Measurements from ENCODE around the gene ASNSD1. TPM values are rescaled to one million over a fixed set of nuclear protein-coding genes. Genes with fewer than 3 reads are reported as not detected.

The ASNSD1 gene
- total RNA-seq, 1 donor from 2014 or later: 31.7 TPM

DNA sequence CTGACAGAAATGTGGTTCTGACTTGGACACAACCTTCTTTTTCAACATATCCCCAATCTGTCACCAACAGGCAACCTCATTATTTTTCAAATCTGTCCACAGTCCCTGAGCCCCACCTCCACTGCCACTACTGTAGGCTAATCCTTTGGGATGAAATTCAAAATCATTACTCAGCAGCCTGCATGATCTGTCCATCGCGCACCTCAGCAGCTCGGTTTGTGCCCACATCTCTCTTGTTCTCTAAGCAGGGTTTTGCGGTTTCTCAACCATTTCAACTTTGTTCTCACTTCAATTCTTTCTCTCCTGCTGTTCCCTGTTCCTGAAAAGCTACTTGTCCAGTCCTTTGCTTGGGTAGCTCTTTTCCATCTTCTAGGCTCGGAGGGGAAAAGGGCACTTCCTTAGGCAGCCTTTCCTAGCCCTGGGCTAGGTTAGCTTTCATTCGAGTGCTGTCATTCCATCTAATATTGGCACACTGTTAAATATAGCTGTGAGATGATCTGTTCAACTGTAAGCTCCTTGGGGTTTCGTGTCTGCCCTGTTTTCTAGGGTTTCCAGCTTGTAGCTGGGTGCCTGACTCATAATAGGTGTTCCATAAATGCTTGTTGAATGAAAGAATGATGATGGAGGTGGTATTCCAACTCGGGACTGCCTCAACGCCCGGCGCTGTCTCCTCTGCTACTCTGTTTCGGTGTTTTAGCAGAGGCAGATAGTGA is 12.6 kb downstream of the ASNSD1 start:
- Histone ChIP-seq H3K9me3 (ENCODE audit: insufficient read depth, low read depth, low read length) (no peaks in the 10 kb centered on the region), H3K79me2 (ENCODE audit: insufficient read depth, low read length) (peaks cover 8% of the 10 kb centered on the region), H3K4me2 (ENCODE audit: low read length) (peak overlapping the region; percentile 90), H3K4me1 (ENCODE audit: insufficient read depth, low read length) (peaks cover 6% of the 10 kb centered on the region), H4K20me1 (ENCODE audit: insufficient read depth, low read length) (no peaks in the 10 kb centered on the region), H3K27me3 (ENCODE audit: insufficient read depth, low read length) (no peaks in the 10 kb centered on the region), H3K27ac (ENCODE audit: low read depth, low read length) (peak overlapping the region; percentile 93), H2AFZ (ENCODE audit: low read depth, low read length) (peak overlapping the region; percentile 93), H3K9ac (ENCODE audit: low read length) (peak overlapping the region; percentile 96), H3K4me3 (ENCODE audit: insufficient read depth, low read depth, low read length) (peak overlapping the region; percentile 81), H3K36me3 (ENCODE audit: insufficient read depth, low read length) (peaks cover 3% of the 10 kb centered on the region)
- peaks cover 9% of the 10 kb centered on the region for H3K9me3 Mint-ChIP-seq (ENCODE audit: unreplicated experiment)
- H3K4me3 Mint-ChIP-seq (ENCODE audit: unreplicated experiment): peak overlapping the region; percentile 73
- H3K4me1 Mint-ChIP-seq (ENCODE audit: low read depth, unreplicated experiment): peaks cover 3% of the 10 kb centered on the region
- H3K27me3 Mint-ChIP-seq (ENCODE audit: low read depth, unreplicated experiment): no peaks in the 10 kb centered on the region
- TF ChIP-seq EZH2 (IDR thresholded peaks at IDR 0.05; ENCODE audit: insufficient read depth, low read length): no peak
- TF ChIP-seq, protein P1, sequence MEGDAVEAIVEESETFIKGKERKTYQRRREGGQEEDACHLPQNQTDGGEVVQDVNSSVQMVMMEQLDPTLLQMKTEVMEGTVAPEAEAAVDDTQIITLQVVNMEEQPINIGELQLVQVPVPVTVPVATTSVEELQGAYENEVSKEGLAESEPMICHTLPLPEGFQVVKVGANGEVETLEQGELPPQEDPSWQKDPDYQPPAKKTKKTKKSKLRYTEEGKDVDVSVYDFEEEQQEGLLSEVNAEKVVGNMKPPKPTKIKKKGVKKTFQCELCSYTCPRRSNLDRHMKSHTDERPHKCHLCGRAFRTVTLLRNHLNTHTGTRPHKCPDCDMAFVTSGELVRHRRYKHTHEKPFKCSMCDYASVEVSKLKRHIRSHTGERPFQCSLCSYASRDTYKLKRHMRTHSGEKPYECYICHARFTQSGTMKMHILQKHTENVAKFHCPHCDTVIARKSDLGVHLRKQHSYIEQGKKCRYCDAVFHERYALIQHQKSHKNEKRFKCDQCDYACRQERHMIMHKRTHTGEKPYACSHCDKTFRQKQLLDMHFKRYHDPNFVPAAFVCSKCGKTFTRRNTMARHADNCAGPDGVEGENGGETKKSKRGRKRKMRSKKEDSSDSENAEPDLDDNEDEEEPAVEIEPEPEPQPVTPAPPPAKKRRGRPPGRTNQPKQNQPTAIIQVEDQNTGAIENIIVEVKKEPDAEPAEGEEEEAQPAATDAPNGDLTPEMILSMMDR (IDR thresholded peaks at IDR 0.05; ENCODE audit: insufficient read depth, low read depth, low read length): no peak
- no peak for DNase-seq (ENCODE audit: low read depth)
- H3K36me3 Mint-ChIP-seq (ENCODE audit: low read depth, unreplicated experiment): no peaks in the 10 kb centered on the region
- no peak overlapping the region for H3K27ac Mint-ChIP-seq (ENCODE audit: unreplicated experiment)
- no peak for FAIRE-seq

DNA sequence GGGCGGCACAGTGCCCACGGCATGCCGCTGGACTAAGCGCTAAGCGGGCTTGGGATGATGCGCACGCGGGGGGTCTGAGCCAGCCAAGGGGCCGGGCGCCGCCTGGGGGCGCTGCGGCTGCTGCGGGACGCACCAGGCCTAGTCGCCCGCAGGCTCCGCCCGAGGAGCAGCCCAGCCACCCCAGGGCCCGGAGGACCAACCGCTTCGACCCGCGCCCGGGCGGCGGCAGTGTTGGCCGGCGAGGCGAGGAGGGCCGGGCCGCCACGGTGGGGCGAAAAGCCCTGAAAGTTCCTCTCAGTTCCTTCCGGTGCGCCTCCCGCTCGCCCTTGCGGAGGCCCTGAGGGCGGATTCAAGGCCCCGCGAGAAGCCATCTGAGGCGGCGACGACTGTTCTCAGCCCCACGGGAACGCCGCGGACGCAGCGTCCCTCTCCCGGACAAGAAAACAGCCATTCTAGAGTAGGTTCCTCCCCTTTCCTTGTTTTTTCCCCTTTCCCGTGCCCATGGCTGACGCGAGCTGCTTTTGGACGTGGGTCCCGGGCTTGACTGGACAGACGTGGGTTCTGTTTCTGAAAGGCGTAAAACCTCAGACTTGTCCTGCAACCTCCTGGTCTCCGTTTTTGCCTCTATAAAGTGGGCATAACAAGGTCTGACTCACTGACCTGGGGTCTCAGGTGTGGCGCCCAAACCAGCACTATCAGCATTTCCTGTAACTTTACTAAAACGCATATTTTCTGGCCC is 13.3 kb downstream of the ASNSD1 start, which contains the start of gene ANKAR:
TSS of gene ANKAR (plus strand) at position 297 of the 739 bp plus-strand sequence. CDS start 1,821 bp downstream, outside the sequence.
- H3K4me1 Mint-ChIP-seq (ENCODE audit: low read depth, unreplicated experiment): peaks cover 3% of the 10 kb centered on the region
- peak within 1 kb of the TSS; percentile 93 for H2AFZ ChIP-seq (ENCODE audit: low read depth, low read length)
- H3K27me3 ChIP-seq (ENCODE audit: insufficient read depth, low read length): no peaks in the 10 kb centered on the region
- peaks cover 10% of the 10 kb centered on the region for H3K79me2 ChIP-seq (ENCODE audit: insufficient read depth, low read length)
- H3K36me3 Mint-ChIP-seq (ENCODE audit: low read depth, unreplicated experiment): no peaks in the 10 kb centered on the region
- DNase-seq (ENCODE audit: low read depth) (peak; percentile 81), FAIRE-seq (no peak)
- peaks cover 6% of the 10 kb centered on the region for H3K4me1 ChIP-seq (ENCODE audit: insufficient read depth, low read length)
- H3K4me3 ChIP-seq (ENCODE audit: insufficient read depth, low read depth, low read length): peak within 1 kb of the TSS; percentile 81
- H3K27ac Mint-ChIP-seq (ENCODE audit: unreplicated experiment): peak within 1 kb of the TSS; percentile 97
- no peak for TF ChIP-seq EZH2 (IDR thresholded peaks at IDR 0.05; ENCODE audit: insufficient read depth, low read length)
- TF ChIP-seq, protein P1 (IDR thresholded peaks at IDR 0.05; ENCODE audit: insufficient read depth, low read depth, low read length): peak; percentile 52
- H3K4me3 Mint-ChIP-seq (ENCODE audit: unreplicated experiment): peak within 1 kb of the TSS; percentile 96
- no peaks in the 10 kb centered on the region for H3K9me3 ChIP-seq (ENCODE audit: insufficient read depth, low read depth, low read length)
- H3K27ac ChIP-seq (ENCODE audit: low read depth, low read length): peak within 1 kb of the TSS; percentile 93
- peak within 1 kb of the TSS; percentile 96 for H3K9ac ChIP-seq (ENCODE audit: low read length)
- H4K20me1 ChIP-seq (ENCODE audit: insufficient read depth, low read length): no peaks in the 10 kb centered on the region
- peak within 1 kb of the TSS; percentile 90 for H3K4me2 ChIP-seq (ENCODE audit: low read length)
- no peaks in the 10 kb centered on the region for H3K27me3 Mint-ChIP-seq (ENCODE audit: low read depth, unreplicated experiment)
- H3K36me3 ChIP-seq (ENCODE audit: insufficient read depth, low read length): peaks cover 3% of the 10 kb centered on the region
- H3K9me3 Mint-ChIP-seq (ENCODE audit: unreplicated experiment): peaks cover 11% of the 10 kb centered on the region

Data from astrocyte (in vitro differentiated cells and primary cell).